CD4-positive, CD25-positive, alpha-beta regulatory T cell (primary cell): ENCODE results near the gene EFNA3. TPM values are rescaled to one million over a fixed set of nuclear protein-coding genes. Genes with fewer than 3 reads are reported as not detected.

Experiments
- ATAC-seq, 2 donors: fragments of 150-1000 bp; cut with Tn5 transposase; one replicate each; pipeline ENCODE4 v1.10.0; 2021; ENCODE audit warnings: low read depth in 2 of 2, moderate number of reproducible peaks in 2 of 2, moderate library complexity in 1 of 2
- DNase-seq, 3 donors: peaks; one replicate each; pipeline versions ENCODE4 v3.0.0 to v3.0.0-alpha.2; 2012 to 2022; ENCODE audit warnings: mixed read lengths in 1 of 3
- H3K27ac ChIP-seq: one replicate; pipeline ENCODE4 v1.7.0; 2013; ENCODE audit warnings: mild to moderate bottlenecking, low read length; ENCODE audit not compliant: insufficient read depth, poor library complexity, severe bottlenecking
- H3K27me3 ChIP-seq: one replicate; pipeline ENCODE4 v1.7.0; 2013; ENCODE audit warnings: low read length; ENCODE audit not compliant: control insufficient read depth, insufficient read depth
- H3K36me3 ChIP-seq: one replicate; pipeline ENCODE4 v1.7.0; 2013; ENCODE audit warnings: mild to moderate bottlenecking, low read length, moderate library complexity; ENCODE audit not compliant: control insufficient read depth, insufficient read depth
- H3K4me1 ChIP-seq: 2 replicates; pipeline ENCODE4 v1.7.0; 2013; ENCODE audit warnings: mild to moderate bottlenecking, low read length; ENCODE audit not compliant: insufficient read depth, control insufficient read depth, poor library complexity, severe bottlenecking
- H3K4me3 ChIP-seq: one replicate; pipeline ENCODE4 v1.7.0; 2013; ENCODE audit warnings: low read depth, mild to moderate bottlenecking, low read length, moderate library complexity
- H3K9me3 ChIP-seq, 2 experiments: 1 replicate in 1 of 2; 2 replicates in 1 of 2; pipeline ENCODE4 v1.7.0; 2013; ENCODE audit warnings: low read length in 2 of 2, mild to moderate bottlenecking in 1 of 2, moderate library complexity in 1 of 2; ENCODE audit not compliant: control insufficient read depth in 2 of 2
- H3K27ac Mint-ChIP-seq, 3 donors: one replicate each; pipeline ENCODE4 v1.8.0; 2020 to 2022; ENCODE audit warnings: mild to moderate bottlenecking in 3 of 3, mixed read lengths in 3 of 3, moderate library complexity in 2 of 3
- H3K27me3 Mint-ChIP-seq: one replicate; pipeline ENCODE4 v1.8.0; 2022; ENCODE audit warnings: mild to moderate bottlenecking, mixed read lengths
- H3K36me3 Mint-ChIP-seq: one replicate; pipeline ENCODE4 v1.8.0; 2020; ENCODE audit warnings: mixed read lengths
- H3K4me1 Mint-ChIP-seq, 4 donors: one replicate each; pipeline ENCODE4 v1.8.0; 2020 to 2022; ENCODE audit warnings: mixed read lengths in 4 of 4, mild to moderate bottlenecking in 1 of 4
- H3K4me3 Mint-ChIP-seq, 4 donors: one replicate each; pipeline ENCODE4 v1.8.0; 2020 to 2022; ENCODE audit warnings: mild to moderate bottlenecking in 4 of 4, mixed read lengths in 4 of 4, moderate library complexity in 3 of 4
- H3K9me3 Mint-ChIP-seq, 7 donors: one replicate each; pipeline ENCODE4 v1.8.0; 2020 to 2022; ENCODE audit warnings: mixed read lengths in 7 of 7, mild to moderate bottlenecking in 3 of 7, moderate library complexity in 2 of 7
- polyA plus RNA-seq, 4 donors: library from polyadenylated mRNA; unstranded; fragments of 300-500 nt; fragmentation: Illumina TruSeq; gene quantifications; one replicate each; pipeline ENCODE4 v1.2.3, GENCODE V29; 2021
- total RNA-seq: library from RNA; stranded (reverse); gene quantifications from one replicate; pipeline ENCODE4 v1.2.3, GENCODE V29; 2022

Gene EFNA3
- total and polyA plus RNA-seq, 5 donors from 2014 or later, result 0.42 to 1.2 (median 0.63) TPM

DNA sequence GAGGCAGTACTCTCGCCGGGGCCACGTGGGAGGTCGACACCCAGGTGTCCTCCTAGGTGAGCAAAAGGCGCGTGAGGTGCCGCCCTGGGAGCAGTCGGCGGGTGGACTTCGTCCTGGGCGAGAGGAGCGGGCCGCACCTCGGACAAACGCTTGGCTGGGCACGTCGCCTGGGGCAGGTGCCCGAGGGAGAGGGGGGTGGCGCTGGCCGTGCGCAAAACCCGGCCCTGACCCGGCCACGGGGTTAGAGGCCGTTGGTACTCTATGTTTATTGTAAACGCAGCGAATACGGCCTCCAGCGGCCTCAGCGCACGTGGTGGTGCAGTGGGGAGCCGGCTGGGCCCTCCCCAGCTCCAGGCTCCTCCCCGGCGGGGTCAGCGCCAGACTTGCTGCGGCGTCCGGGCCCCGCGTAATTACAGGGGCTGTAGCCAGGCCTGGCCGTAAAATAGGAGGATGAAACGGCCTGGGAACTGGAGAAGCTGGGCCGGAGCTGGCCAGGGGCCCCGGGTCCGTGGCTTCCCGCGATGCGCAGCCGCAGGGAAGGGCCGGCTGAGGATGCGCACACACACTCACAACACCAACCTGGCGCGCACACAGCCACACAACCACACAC is 47.4 kb downstream of the EFNA3 start:
- DNase-seq, result no peak
- H3K27me3 ChIP-seq, result peaks cover 9% of the 10 kb centered on the region
- peaks cover 35% of the 10 kb centered on the region for H3K4me1 ChIP-seq
- no peak overlapping the region for H3K27ac ChIP-seq
- no peak overlapping the region for H3K27ac Mint-ChIP-seq
- no peaks in the 10 kb centered on the region for H3K9me3 ChIP-seq
- H3K27me3 Mint-ChIP-seq, result peaks cover 70% of the 10 kb centered on the region
- H3K9me3 Mint-ChIP-seq, result no peaks in the 10 kb centered on the region
- H3K36me3 ChIP-seq, result no peaks in the 10 kb centered on the region
- H3K36me3 Mint-ChIP-seq, result no peaks in the 10 kb centered on the region
- no peak overlapping the region for H3K4me3 ChIP-seq
- peaks cover 0 to 41% (median 18%) of the 10 kb centered on the region in 4 donors for H3K4me1 Mint-ChIP-seq
- H3K4me3 Mint-ChIP-seq, result peak overlapping the region in 2 of 4 donors; percentile 21 to 78
- no peak for ATAC-seq

DNA sequence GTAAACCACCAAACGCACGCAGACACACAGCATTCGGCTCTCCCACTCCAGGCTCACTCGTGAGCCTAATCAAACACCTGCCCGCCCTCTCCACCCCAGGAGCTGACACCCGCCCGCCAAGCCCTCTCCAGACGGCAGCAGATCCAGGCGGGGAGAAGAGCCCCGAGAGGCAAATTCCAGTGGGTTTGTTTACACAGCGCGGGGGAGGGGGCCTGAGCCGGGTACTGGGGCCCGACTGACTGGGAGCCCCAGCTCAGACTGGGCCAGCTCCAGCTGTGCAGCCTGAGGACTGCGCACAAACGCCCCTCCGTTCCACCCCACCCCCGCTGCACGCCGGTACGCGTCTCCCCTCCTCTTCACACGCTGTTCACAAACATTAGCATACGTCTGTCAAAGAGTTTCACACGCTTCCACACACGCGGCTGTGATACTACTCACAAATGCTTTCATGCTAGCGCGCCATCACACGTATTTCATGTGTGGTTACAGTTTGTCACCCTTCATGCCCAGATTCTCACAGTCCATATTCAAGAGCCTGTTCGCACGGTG is 48.0 kb downstream of the EFNA3 start:
- peak; percentile 60 to 63 for ATAC-seq
- peaks cover 35% of the 10 kb centered on the region for H3K4me1 ChIP-seq
- H3K9me3 Mint-ChIP-seq, result no peaks in the 10 kb centered on the region
- H3K4me3 Mint-ChIP-seq, result peak overlapping the region; percentile 75 to 94 (median 87)
- no peaks in the 10 kb centered on the region for H3K9me3 ChIP-seq
- peaks cover 0 to 41% (median 18%) of the 10 kb centered on the region in 4 donors for H3K4me1 Mint-ChIP-seq
- no peak overlapping the region for H3K27ac ChIP-seq
- peak overlapping the region in 2 of 3 donors; percentile 23 to 49 for H3K27ac Mint-ChIP-seq
- DNase-seq, result peak in 2 of 3 donors; percentile 40 to 61
- peaks cover 9% of the 10 kb centered on the region for H3K27me3 ChIP-seq
- H3K36me3 ChIP-seq, result no peaks in the 10 kb centered on the region
- peak overlapping the region; percentile 50 for H3K4me3 ChIP-seq
- H3K27me3 Mint-ChIP-seq, result peaks cover 68% of the 10 kb centered on the region
- H3K36me3 Mint-ChIP-seq, result no peaks in the 10 kb centered on the region

DNA sequence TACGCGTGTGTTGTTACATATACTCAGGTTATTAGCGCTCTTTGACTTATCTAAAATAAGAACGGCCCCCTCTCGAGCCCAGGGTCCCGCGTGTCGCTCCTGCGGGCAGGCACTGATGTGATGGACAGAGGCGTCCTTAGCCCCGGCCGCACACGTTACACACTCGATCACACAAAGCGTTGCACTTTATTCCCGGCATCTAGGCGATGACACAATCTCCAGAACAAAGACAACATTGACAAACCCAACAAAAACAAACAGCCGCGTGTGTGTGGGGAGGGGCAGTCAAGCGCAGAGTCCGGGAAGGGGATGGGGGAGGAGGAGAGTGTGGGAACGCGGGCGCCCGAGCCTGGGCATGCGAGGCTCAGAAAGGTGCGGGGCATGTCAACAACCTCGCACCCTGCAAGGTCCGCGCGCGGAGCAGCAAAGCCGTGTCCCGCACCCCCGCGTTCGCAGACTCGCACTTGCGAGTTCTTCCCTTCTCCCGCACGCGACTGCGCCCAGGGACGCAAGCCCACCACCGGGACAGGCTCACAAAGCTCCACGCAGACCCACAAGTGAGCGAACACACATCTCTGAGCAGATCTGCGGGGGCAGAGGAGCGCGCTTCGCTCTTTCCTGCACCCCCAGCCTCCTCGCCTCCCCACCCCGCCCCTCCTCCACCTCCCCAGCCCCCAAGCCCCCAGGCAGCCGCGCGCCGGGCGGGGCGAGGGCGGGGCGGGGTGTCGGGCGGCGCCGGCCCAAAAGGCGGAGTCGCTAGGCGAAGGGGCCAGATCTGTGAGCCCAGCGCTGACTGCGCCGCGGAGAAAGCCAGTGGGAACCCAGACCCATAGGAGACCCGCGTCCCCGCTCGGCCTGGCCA is 48.7 kb downstream of the EFNA3 start, which contains the start of gene EFNA1:
EFNA1 (plus strand) TSS at position 772 of the 862 bp plus-strand sequence. CDS start 102 bp downstream, outside the sequence.
- Mint-ChIP-seq H3K9me3 (no peaks in the 10 kb centered on the region), H3K36me3 (peaks cover 3% of the 10 kb centered on the region), H3K4me1 (peaks cover 0 to 44% (median 18%) of the 10 kb centered on the region in 4 donors), H3K4me3 (peak within 1 kb of the TSS; percentile 75 to 94 (median 88)), H3K27me3 (peaks cover 64% of the 10 kb centered on the region), H3K27ac (peak within 1 kb of the TSS; percentile 21 to 88 (median 84))
- no peak within 1 kb of the TSS for H3K27ac ChIP-seq
- no peaks in the 10 kb centered on the region for H3K9me3 ChIP-seq
- H3K4me3 ChIP-seq, result peak within 1 kb of the TSS; percentile 50
- no peaks in the 10 kb centered on the region for H3K36me3 ChIP-seq
- ATAC-seq, result peak; percentile 31 to 37
- DNase-seq, result peak in 2 of 3 donors; percentile 33 to 36
- peaks cover 35% of the 10 kb centered on the region for H3K4me1 ChIP-seq
- H3K27me3 ChIP-seq, result peaks cover 9% of the 10 kb centered on the region

DNA sequence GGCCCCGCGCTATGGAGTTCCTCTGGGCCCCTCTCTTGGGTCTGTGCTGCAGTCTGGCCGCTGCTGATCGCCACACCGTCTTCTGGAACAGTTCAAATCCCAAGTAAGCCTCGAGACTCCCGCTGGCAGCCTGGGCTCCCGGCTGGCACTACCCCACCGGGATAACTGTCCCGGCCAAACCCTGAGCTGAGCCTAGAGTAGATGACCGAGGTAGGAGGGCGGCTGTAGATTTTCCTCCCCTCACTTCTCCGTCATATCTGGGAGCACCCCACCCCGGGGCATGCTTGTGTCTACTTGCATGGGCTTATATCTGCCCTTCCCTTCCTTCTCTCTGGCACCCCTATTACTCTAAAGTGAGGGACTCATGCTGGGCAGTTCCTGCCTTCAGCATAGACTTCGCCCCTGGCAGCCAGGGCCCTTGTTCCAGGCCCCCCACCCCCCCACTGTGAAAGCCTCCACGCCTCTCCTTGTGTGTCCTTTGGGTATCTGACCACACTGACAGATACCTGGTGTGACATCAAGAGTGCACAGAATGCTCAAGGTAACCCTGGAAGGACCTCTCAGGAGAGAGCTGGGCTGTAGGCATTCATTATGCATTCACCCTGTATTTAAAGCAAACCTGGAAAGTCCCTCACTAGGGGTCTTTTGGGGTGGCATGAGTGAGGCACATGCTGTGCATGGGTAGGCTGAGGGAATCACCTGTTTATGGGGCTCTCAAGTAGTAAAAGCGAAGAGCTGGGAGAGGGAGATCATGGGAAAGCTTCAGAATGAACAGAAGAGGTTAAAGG is 49.5 kb downstream of the EFNA3 start:
- H3K36me3 ChIP-seq, result no peaks in the 10 kb centered on the region
- Mint-ChIP-seq H3K4me1 (peaks cover 0 to 44% (median 20%) of the 10 kb centered on the region in 4 donors), H3K4me3 (peak overlapping the region; percentile 75 to 87 (median 81)), H3K9me3 (no peaks in the 10 kb centered on the region), H3K36me3 (peaks cover 4% of the 10 kb centered on the region), H3K27me3 (peaks cover 60% of the 10 kb centered on the region), H3K27ac (peak overlapping the region; percentile 21 to 84 (median 73))
- H3K4me1 ChIP-seq, result peaks cover 35% of the 10 kb centered on the region
- H3K4me3 ChIP-seq, result peak overlapping the region; percentile 48
- H3K9me3 ChIP-seq, result no peaks in the 10 kb centered on the region
- ATAC-seq (no peak), DNase-seq (no peak)
- no peak overlapping the region for H3K27ac ChIP-seq
- H3K27me3 ChIP-seq, result peaks cover 9% of the 10 kb centered on the region

DNA sequence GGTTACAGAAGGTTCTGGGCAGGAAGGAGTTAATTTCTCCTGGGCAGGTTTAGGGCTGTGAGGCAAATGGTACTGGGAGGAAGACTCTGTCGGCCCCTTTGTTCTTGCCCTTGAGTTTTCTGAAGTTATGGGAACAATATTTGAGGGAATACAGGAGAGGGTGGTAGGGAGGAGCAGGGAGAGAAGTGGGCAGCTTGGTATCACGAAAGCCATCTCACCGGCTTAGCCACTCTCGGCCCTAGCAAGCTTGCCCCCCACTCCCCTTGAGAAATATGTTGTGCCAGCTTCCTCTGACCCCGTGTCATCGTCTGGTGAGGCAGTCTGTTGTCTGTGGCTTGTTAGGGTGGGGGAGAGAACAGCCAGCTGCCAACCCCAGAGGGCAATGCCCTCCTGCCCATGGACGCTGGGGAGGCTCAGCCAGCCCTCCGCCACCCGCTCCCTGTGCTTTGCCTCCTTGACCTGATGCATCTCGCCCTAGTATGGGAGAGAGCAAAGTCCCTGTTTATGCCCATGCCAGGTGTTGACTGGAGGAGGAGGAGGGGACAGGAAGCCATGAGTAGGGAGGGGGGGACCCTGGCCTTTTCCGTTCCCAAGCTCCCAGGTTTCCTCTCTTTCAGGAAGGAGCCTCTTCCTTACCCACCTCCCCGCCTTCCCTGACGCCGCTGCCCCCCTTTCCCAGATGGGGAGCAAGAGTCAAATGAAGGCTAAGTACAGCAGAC is 50.3 kb downstream of the EFNA3 start:
- ATAC-seq, result no peak
- Mint-ChIP-seq H3K4me3 (peak overlapping the region; percentile 75 to 87 (median 81)), H3K9me3 (no peaks in the 10 kb centered on the region), H3K27ac (peak overlapping the region; percentile 14 to 84 (median 21)), H3K27me3 (peaks cover 55% of the 10 kb centered on the region), H3K4me1 (peaks cover 0 to 46% (median 22%) of the 10 kb centered on the region in 4 donors), H3K36me3 (peaks cover 6% of the 10 kb centered on the region)
- Histone ChIP-seq H3K9me3 (no peaks in the 10 kb centered on the region), H3K4me1 (peaks cover 35% of the 10 kb centered on the region), H3K27ac (no peak overlapping the region), H3K27me3 (peaks cover 9% of the 10 kb centered on the region), H3K4me3 (peak overlapping the region; percentile 48), H3K36me3 (no peaks in the 10 kb centered on the region)
- DNase-seq, result no peak

DNA sequence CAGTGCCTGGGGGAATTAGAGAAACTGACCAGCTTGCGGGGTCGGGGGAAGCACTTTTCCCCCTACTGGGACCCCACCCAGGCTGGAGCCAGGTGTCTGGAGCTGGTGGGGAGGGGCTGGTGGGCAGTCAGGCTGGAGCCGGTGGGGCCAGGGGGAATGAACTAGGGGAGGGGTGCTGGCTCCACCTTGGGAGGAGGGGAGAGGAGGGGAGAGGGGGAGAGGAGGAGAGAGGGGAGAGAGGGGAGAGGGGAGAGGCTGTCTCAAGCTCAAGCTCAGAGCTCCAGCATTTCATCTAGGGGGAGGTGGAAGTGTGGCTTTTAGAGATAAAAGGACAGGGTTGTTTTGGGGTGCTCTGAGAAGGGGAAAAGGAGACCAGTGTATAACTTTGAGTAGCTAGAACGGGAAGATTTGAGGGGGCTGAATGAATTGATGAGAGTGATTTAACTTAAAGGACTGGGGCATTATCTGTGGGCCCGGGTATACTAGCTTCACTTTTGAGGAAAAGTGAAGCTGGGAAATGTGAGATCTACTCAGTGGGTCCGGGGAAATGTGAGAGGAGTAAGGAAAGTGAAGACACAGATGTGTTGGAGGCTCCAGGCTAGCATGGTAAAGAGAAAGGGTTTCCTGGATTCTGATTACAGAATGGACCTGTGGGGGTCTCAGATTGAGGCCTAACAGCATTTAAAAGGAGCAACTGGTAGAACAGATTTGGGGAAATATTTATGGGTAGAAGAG is 51.8 kb downstream of the EFNA3 start:
- peaks cover 7 to 56% (median 29%) of the 10 kb centered on the region in 4 donors for H3K4me1 Mint-ChIP-seq
- H3K27ac Mint-ChIP-seq, result peak overlapping the region in 2 of 3 donors; percentile 18 to 82

More for the DNA sequence above, 51.8 kb downstream of the EFNA3 start:
- DNase-seq, result no peak
- Mint-ChIP-seq H3K36me3 (peaks cover 6% of the 10 kb centered on the region), H3K27me3 (peaks cover 46% of the 10 kb centered on the region), H3K4me3 (peak overlapping the region; percentile 66 to 81 (median 74)), H3K9me3 (no peaks in the 10 kb centered on the region)
- Histone ChIP-seq H3K9me3 (no peaks in the 10 kb centered on the region), H3K27me3 (peaks cover 9% of the 10 kb centered on the region), H3K4me1 (peaks cover 42% of the 10 kb centered on the region), H3K4me3 (no peak overlapping the region), H3K27ac (peak overlapping the region; percentile 5), H3K36me3 (no peaks in the 10 kb centered on the region)
- ATAC-seq, result no peak
